Liver (tissue), 3 donors: Measurements from ENCODE around the gene RASSF3.

ENCODE experiments used
- GABPA ChIP-seq, 2 donors: IDR thresholded peaks in 1 of 2; conservative IDR thresholded peaks in 1 of 2; 2 replicates each; pipeline ENCODE4 v1.6.1; 2016; ENCODE audit warnings: antibody characterized with exemption in 2 of 2, mild to moderate bottlenecking in 1 of 2, moderate library complexity in 1 of 2
- JUND ChIP-seq, 2 donors: IDR thresholded peaks; 2 replicates each; pipeline ENCODE4 v1.6.1; 2016; ENCODE audit warnings: antibody characterized with exemption in 2 of 2
- NR2F2 ChIP-seq: IDR thresholded peaks from 2 replicates; pipeline ENCODE4 v1.6.1; 2016; ENCODE audit warnings: antibody characterized with exemption
- RXRA ChIP-seq, 2 donors: IDR thresholded peaks; 2 replicates each; pipeline ENCODE4 v1.6.1; 2017 to 2018; ENCODE audit warnings: antibody characterized with exemption in 2 of 2, mild to moderate bottlenecking in 1 of 2
- SP1 ChIP-seq: IDR thresholded peaks from 2 replicates; pipeline ENCODE4 v1.6.1; 2018; ENCODE audit warnings: antibody characterized with exemption, mild to moderate bottlenecking
- TF ChIP-seq, protein P1 (sequence below): fragments of 150-350 bp; IDR thresholded peaks from 2 replicates; pipeline ENCODE4 v1.5.1; 2017; ENCODE audit warnings: improper control_type of control experiment, low read depth, low read length; ENCODE audit not compliant: missing input control
- TF ChIP-seq, protein P2 (sequence below): IDR thresholded peaks from 2 replicates; pipeline ENCODE4 v1.6.1; 2016; ENCODE audit warnings: antibody characterized with exemption, mild to moderate bottlenecking
- TF ChIP-seq, protein P3 (sequence below): IDR thresholded peaks from 2 replicates; pipeline ENCODE4 v1.6.1; 2016; ENCODE audit warnings: antibody characterized with exemption
- donor health status: healthy.
- donor health status: healthy.

DNA sequence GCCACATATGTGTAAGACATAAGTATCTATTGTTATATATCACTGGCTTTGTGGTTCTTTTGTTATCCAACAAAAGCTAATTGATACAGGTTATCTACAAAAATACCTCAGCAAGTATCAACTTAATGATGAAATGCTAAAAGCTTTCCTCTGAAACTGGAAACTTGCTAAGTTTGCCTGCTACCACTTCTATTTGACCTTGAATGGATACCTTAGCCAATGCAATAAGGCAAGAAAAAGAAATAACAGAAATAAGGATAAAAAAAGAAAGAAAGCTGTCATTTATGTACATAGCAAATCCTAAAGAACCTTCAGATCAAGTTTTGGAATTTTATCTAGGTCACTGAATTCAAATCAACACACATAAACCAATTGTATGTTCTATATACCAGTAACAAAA, 35.5 kb upstream of the RASSF3 start:
- TF ChIP-seq JUND (IDR thresholded peaks at IDR 0.05), result no peak
- TF ChIP-seq RXRA (IDR thresholded peaks at IDR 0.05), result no peak
- TF ChIP-seq, protein P1, sequence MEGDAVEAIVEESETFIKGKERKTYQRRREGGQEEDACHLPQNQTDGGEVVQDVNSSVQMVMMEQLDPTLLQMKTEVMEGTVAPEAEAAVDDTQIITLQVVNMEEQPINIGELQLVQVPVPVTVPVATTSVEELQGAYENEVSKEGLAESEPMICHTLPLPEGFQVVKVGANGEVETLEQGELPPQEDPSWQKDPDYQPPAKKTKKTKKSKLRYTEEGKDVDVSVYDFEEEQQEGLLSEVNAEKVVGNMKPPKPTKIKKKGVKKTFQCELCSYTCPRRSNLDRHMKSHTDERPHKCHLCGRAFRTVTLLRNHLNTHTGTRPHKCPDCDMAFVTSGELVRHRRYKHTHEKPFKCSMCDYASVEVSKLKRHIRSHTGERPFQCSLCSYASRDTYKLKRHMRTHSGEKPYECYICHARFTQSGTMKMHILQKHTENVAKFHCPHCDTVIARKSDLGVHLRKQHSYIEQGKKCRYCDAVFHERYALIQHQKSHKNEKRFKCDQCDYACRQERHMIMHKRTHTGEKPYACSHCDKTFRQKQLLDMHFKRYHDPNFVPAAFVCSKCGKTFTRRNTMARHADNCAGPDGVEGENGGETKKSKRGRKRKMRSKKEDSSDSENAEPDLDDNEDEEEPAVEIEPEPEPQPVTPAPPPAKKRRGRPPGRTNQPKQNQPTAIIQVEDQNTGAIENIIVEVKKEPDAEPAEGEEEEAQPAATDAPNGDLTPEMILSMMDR, result no peak
- TF ChIP-seq NR2F2, result no peak
- TF ChIP-seq, protein P2, sequence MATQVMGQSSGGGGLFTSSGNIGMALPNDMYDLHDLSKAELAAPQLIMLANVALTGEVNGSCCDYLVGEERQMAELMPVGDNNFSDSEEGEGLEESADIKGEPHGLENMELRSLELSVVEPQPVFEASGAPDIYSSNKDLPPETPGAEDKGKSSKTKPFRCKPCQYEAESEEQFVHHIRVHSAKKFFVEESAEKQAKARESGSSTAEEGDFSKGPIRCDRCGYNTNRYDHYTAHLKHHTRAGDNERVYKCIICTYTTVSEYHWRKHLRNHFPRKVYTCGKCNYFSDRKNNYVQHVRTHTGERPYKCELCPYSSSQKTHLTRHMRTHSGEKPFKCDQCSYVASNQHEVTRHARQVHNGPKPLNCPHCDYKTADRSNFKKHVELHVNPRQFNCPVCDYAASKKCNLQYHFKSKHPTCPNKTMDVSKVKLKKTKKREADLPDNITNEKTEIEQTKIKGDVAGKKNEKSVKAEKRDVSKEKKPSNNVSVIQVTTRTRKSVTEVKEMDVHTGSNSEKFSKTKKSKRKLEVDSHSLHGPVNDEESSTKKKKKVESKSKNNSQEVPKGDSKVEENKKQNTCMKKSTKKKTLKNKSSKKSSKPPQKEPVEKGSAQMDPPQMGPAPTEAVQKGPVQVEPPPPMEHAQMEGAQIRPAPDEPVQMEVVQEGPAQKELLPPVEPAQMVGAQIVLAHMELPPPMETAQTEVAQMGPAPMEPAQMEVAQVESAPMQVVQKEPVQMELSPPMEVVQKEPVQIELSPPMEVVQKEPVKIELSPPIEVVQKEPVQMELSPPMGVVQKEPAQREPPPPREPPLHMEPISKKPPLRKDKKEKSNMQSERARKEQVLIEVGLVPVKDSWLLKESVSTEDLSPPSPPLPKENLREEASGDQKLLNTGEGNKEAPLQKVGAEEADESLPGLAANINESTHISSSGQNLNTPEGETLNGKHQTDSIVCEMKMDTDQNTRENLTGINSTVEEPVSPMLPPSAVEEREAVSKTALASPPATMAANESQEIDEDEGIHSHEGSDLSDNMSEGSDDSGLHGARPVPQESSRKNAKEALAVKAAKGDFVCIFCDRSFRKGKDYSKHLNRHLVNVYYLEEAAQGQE, result no peak
- no peak for TF ChIP-seq GABPA (IDR thresholded peaks at IDR 0.05 in 1 of 2, conservative IDR thresholded peaks at IDR 0.05 in 1 of 2)
- TF ChIP-seq SP1, result no peak
- TF ChIP-seq, protein P3, sequence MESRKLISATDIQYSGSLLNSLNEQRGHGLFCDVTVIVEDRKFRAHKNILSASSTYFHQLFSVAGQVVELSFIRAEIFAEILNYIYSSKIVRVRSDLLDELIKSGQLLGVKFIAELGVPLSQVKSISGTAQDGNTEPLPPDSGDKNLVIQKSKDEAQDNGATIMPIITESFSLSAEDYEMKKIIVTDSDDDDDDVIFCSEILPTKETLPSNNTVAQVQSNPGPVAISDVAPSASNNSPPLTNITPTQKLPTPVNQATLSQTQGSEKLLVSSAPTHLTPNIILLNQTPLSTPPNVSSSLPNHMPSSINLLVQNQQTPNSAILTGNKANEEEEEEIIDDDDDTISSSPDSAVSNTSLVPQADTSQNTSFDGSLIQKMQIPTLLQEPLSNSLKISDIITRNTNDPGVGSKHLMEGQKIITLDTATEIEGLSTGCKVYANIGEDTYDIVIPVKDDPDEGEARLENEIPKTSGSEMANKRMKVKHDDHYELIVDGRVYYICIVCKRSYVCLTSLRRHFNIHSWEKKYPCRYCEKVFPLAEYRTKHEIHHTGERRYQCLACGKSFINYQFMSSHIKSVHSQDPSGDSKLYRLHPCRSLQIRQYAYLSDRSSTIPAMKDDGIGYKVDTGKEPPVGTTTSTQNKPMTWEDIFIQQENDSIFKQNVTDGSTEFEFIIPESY, result no peak
